Liver (tissue), 9 donors: Measurements from ENCODE around the gene ATP5F1D. TPM values are rescaled to one million over a fixed set of nuclear protein-coding genes. Genes with fewer than 3 reads are reported as not detected.
A peak's percentile ranks its signal among the peaks of the same experiment; 100 is the strongest.

Source experiments
- DNase-seq: peaks from one replicate; pipeline ENCODE4 v3.0.0-alpha.2; 2017; ENCODE audit warnings: low spot score
- H3K27ac ChIP-seq, 2 donors: one replicate each; pipeline ENCODE4 v1.7.0; 2013; ENCODE audit warnings: inconsistent platforms in 2 of 2, low read length in 2 of 2, control low read depth in 1 of 2, low read depth in 1 of 2, mild to moderate bottlenecking in 1 of 2
- H3K27me3 ChIP-seq, 4 donors: one replicate each; pipeline versions ENCODE4 v1.6.1 to v1.7.0; 2013; ENCODE audit warnings: low read length in 3 of 4, inconsistent platforms in 1 of 4, mild to moderate bottlenecking in 1 of 4, moderate library complexity in 1 of 4; ENCODE audit not compliant: control insufficient read depth in 4 of 4, insufficient read depth in 4 of 4
- H3K36me3 ChIP-seq, 4 donors: one replicate each; pipeline versions ENCODE4 v1.6.1 to v1.7.0; 2013; ENCODE audit warnings: low read length in 3 of 4, mild to moderate bottlenecking in 3 of 4, low read depth in 1 of 4, moderate library complexity in 1 of 4; ENCODE audit not compliant: control insufficient read depth in 4 of 4, insufficient read depth in 3 of 4
- H3K4me1 ChIP-seq, 4 donors: one replicate each; pipeline versions ENCODE4 v1.6.1 to v1.7.0; 2013; ENCODE audit warnings: low read length in 3 of 4, mild to moderate bottlenecking in 3 of 4, moderate library complexity in 1 of 4; ENCODE audit not compliant: control insufficient read depth in 4 of 4, insufficient read depth in 4 of 4
- H3K4me3 ChIP-seq, 3 donors: one replicate each; pipeline versions ENCODE4 v1.6.1 to v1.7.0; 2013; ENCODE audit warnings: low read length in 3 of 3, control low read depth in 1 of 3, low read depth in 1 of 3, mild to moderate bottlenecking in 1 of 3
- H3K9ac ChIP-seq, 2 donors: one replicate each; pipeline ENCODE4 v1.7.0; 2013; ENCODE audit warnings: low read length in 2 of 2, mild to moderate bottlenecking in 2 of 2, moderate library complexity in 2 of 2, control low read depth in 1 of 2, low read depth in 1 of 2
- H3K9me3 ChIP-seq, 4 donors: one replicate each; pipeline versions ENCODE4 v1.6.1 to v1.7.0; 2013; ENCODE audit warnings: low read length in 3 of 4; ENCODE audit not compliant: control insufficient read depth in 4 of 4
- ATF3 ChIP-seq: IDR thresholded peaks from 2 replicates; pipeline ENCODE4 v1.6.1; 2016; ENCODE audit warnings: antibody characterized with exemption
- EGR1 ChIP-seq, 2 donors: IDR thresholded peaks; 2 replicates each; pipeline ENCODE4 v1.6.1; 2016 to 2018; ENCODE audit warnings: antibody characterized with exemption in 2 of 2, low read depth in 2 of 2
- FOXA1 ChIP-seq: IDR thresholded peaks from 2 replicates; pipeline ENCODE4 v1.6.1; 2016; ENCODE audit warnings: antibody characterized with exemption
- GABPA ChIP-seq, 2 donors: IDR thresholded peaks in 1 of 2; conservative IDR thresholded peaks in 1 of 2; 2 replicates each; pipeline ENCODE4 v1.6.1; 2016; ENCODE audit warnings: antibody characterized with exemption in 2 of 2, mild to moderate bottlenecking in 1 of 2, moderate library complexity in 1 of 2
- HNF4A ChIP-seq, 2 donors: conservative IDR thresholded peaks; 2 replicates each; pipeline ENCODE4 v1.6.1; 2016; ENCODE audit warnings: antibody characterized with exemption in 2 of 2, mild to moderate bottlenecking in 2 of 2
- HNF4G ChIP-seq: IDR thresholded peaks from 2 replicates; pipeline ENCODE4 v1.6.1; 2016; ENCODE audit warnings: antibody characterized with exemption
- JUND ChIP-seq, 2 donors: IDR thresholded peaks; 2 replicates each; pipeline ENCODE4 v1.6.1; 2016; ENCODE audit warnings: antibody characterized with exemption in 2 of 2
- MAX ChIP-seq: IDR thresholded peaks from 2 replicates; pipeline ENCODE4 v1.6.1; 2016; ENCODE audit warnings: antibody characterized with exemption
- RAD21 ChIP-seq, 2 donors: IDR thresholded peaks; 2 replicates each; pipeline ENCODE4 v1.6.1; 2016; ENCODE audit warnings: antibody characterized with exemption in 2 of 2, mild to moderate bottlenecking in 2 of 2
- REST ChIP-seq: IDR thresholded peaks from 2 replicates; pipeline ENCODE4 v1.6.1; 2016; ENCODE audit warnings: antibody characterized with exemption, mild to moderate bottlenecking
- TAF1 ChIP-seq: conservative IDR thresholded peaks from 2 replicates; pipeline ENCODE4 v1.6.1; 2016; ENCODE audit warnings: antibody characterized with exemption, mild to moderate bottlenecking
- YY1 ChIP-seq: IDR thresholded peaks from 2 replicates; pipeline ENCODE4 v1.6.1; 2016; ENCODE audit warnings: antibody characterized with exemption, mild to moderate bottlenecking
- WGBS: extraction: QIAGEN DNeasy Blood & Tissue Kit; methylation state at CpG from one replicate; pipeline ENCODE4 v1.1.7; 2013; 5-methylcytosine and 5-hydroxymethylcytosine counted together
- polyA plus RNA-seq, 2 donors: library from polyadenylated mRNA; stranded (reverse) in 1 of 2; unstranded in 1 of 2; fragments of 200-250 nt in 1 of 2; fragments of >200 nt in 1 of 2; fragmentation: Nextera tagmentation in 1 of 2; extraction: Ambion mirVana in 1 of 2; gene quantifications; one replicate each; pipeline versions ENCODE4 v1.2.1 to v1.2.3, GENCODE V29; 2013 to 2015
- total RNA-seq, 2 donors: library from RNA; depleted of rRNA; stranded (reverse); fragments of >200 nt; gene quantifications; one replicate each; pipeline ENCODE4 v1.2.3, GENCODE V29; 2014
- TF ChIP-seq, protein P1 (sequence below): fragments of 150-350 bp; IDR thresholded peaks from 2 replicates; pipeline ENCODE4 v1.5.1; 2017; ENCODE audit warnings: improper control_type of control experiment, low read depth, low read length; ENCODE audit not compliant: missing input control
- donor health status: healthy.
- donor health status: healthy.
- donor health status: healthy.
- donor health status: healthy.
- donor health status: healthy.

ATP5F1D gene
- total and polyA plus RNA-seq, 4 donors, result 20.2 to 315 (median 145) TPM

DNA sequence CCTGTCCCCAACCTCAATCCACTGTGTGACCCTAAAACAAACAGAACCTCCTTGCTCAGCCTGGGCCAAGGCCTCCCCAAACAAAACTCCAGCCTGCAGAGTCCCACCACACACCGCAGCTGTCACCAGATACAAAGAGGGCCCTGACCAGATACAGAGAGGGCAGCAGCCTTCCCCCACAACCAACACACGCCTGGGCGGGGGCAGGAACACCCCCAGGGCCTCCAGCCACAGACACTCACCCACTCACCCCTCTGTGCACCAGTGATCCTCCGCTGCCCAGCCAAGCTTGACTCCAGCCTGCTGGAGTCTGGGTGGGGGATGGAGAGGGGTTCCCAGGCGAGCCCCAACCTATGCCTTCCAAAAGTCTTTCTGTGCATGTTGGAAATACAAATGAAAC, 21.6 kb downstream of the ATP5F1D start:
- TF ChIP-seq ATF3, result no peak
- no peak for TF ChIP-seq EGR1 (IDR thresholded peaks at IDR 0.05; ENCODE audit: low read depth in 2 of 2)
- TF ChIP-seq YY1, result no peak
- TF ChIP-seq HNF4G, result no peak
- TF ChIP-seq FOXA1, result no peak
- no peak for TF ChIP-seq GABPA (IDR thresholded peaks at IDR 0.05 in 1 of 2, conservative IDR thresholded peaks at IDR 0.05 in 1 of 2)
- TF ChIP-seq RAD21 (IDR thresholded peaks at IDR 0.05), result no peak
- no peak for TF ChIP-seq JUND (IDR thresholded peaks at IDR 0.05)
- TF ChIP-seq MAX, result no peak
- H3K27ac ChIP-seq, result peak overlapping the region; percentile 89 to 93
- peaks cover 35 to 72% (median 56%) of the 10 kb centered on the region in 4 donors for H3K4me1 ChIP-seq
- H3K4me3 ChIP-seq, result no peak overlapping the region
- no peaks in the 10 kb centered on the region for H3K9me3 ChIP-seq
- no peak for DNase-seq
- H3K9ac ChIP-seq, result no peak overlapping the region
- WGBS, result 83% methylated on average over 5 of the region's 5 CpGs
- peaks cover 0 to under 1% (median 0%) of the 10 kb centered on the region in 4 donors for H3K36me3 ChIP-seq
- no peaks in the 10 kb centered on the region for H3K27me3 ChIP-seq

DNA sequence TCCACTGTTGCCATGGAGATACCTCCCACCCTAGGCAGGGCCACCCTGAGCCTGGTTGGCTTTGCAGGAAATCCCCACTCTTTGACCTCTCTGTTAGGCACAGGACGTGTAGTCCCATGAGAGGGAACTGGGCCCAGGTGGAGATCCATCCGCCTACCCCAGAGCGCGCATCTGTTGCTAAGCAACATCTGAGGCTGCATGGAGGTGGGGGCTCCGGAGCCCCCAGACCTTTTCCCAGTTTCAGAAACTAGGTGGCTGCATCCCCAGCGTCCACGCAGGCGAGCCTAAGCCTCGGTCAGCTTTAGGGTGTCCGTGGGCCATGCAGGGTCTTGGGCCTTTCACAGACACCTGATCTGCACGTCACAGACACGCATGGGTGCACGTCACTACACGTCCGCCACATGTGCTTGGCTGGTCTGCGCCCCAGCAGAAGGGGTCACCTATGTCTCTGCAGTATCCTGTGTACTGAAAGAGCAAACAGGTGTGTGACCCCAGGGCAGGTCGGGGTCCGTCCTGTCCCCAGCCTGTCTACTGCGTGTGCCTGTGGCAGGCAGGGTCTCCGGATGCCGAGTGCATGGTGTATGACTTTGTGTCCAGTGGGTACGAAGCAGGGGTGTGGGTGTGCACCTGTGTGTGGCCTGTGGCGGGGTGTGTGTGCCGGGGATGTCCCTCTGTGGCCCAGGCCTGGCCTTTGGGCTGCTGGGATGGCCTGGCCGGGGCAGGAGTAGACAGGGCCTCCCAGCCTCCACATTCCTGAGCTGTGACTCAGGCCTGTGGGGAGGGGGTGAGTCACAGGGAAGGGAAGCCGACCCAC, 23.5 kb downstream of the ATP5F1D start:
- H3K27me3 ChIP-seq, result no peaks in the 10 kb centered on the region
- TF ChIP-seq JUND (IDR thresholded peaks at IDR 0.05) (peak; percentile 62), FOXA1 (no peak)
- 78% methylated on average over 26 of the region's 26 CpGs for WGBS
- peaks cover 32 to 66% (median 52%) of the 10 kb centered on the region in 4 donors for H3K4me1 ChIP-seq
- H3K4me3 ChIP-seq, result no peak overlapping the region
- DNase-seq, result peak; percentile 50
- no peaks in the 10 kb centered on the region for H3K36me3 ChIP-seq
- peak overlapping the region; percentile 30 to 67 for H3K27ac ChIP-seq
- H3K9ac ChIP-seq, result no peak overlapping the region
- no peaks in the 10 kb centered on the region for H3K9me3 ChIP-seq

- WGBS, result 51% methylated on average over 28 of the region's 28 CpGs
- H3K36me3 ChIP-seq, result no peaks in the 10 kb centered on the region
- H3K9ac ChIP-seq, result no peak overlapping the region
Observed at GRCh38 chr19:1265615-1266128, 24.1 kb downstream of the ATP5F1D start.

More at GRCh38 chr19:1265615-1266128, 24.1 kb downstream of the ATP5F1D start:
- peak; percentile 52 for DNase-seq
- Histone ChIP-seq H3K4me3 (no peak overlapping the region), H3K27me3 (no peaks in the 10 kb centered on the region), H3K9me3 (no peaks in the 10 kb centered on the region), H3K4me1 (peaks cover 36 to 66% (median 50%) of the 10 kb centered on the region in 4 donors), H3K27ac (peak overlapping the region; percentile 73 to 80)
- TF ChIP-seq TAF1 (no peak), RAD21 (IDR thresholded peaks at IDR 0.05) (no peak), FOXA1 (no peak), GABPA (IDR thresholded peaks at IDR 0.05 in 1 of 2, conservative IDR thresholded peaks at IDR 0.05 in 1 of 2) (no peak), MAX (no peak), HNF4A (conservative IDR thresholded peaks at IDR 0.05) (no peak), REST (no peak)
- TF ChIP-seq, protein P1, sequence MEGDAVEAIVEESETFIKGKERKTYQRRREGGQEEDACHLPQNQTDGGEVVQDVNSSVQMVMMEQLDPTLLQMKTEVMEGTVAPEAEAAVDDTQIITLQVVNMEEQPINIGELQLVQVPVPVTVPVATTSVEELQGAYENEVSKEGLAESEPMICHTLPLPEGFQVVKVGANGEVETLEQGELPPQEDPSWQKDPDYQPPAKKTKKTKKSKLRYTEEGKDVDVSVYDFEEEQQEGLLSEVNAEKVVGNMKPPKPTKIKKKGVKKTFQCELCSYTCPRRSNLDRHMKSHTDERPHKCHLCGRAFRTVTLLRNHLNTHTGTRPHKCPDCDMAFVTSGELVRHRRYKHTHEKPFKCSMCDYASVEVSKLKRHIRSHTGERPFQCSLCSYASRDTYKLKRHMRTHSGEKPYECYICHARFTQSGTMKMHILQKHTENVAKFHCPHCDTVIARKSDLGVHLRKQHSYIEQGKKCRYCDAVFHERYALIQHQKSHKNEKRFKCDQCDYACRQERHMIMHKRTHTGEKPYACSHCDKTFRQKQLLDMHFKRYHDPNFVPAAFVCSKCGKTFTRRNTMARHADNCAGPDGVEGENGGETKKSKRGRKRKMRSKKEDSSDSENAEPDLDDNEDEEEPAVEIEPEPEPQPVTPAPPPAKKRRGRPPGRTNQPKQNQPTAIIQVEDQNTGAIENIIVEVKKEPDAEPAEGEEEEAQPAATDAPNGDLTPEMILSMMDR, result no peak
